WI38 (cell line): Measurements from ENCODE around the gene SERPINB12.

Experiments used
- H3K4me3 ChIP-seq: 2 replicates; pipeline ENCODE4 v1.5.1; 2011; ENCODE audit warnings: low read depth, mild to moderate bottlenecking, control low read depth, low read length
- TF ChIP-seq, protein P1 (sequence below): IDR thresholded peaks from 2 replicates; pipeline ENCODE4 v1.5.1; 2012; ENCODE audit warnings: low read depth, mild to moderate bottlenecking, control low read depth, low read length

Gene SERPINB12

DNA sequence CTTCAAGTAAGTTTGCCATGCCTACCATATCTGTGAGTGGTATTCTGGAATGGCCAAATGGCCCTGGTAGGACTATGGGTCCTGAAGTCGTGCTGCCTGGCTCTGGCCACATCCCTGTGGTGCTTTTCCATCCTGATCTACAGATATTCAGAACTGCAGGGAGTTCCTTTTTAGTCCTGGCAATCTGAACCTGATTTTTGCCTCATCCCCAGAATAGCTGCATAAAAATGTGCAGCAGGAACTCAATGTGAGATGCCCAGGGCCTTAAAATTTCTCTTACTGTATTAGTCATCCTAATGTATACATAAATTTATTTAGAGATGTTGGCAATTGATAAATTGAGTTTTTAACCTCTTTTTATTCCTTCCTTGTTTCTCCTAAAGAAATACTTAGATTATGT is 50.3 kb downstream of the SERPINB12 start:
- TF ChIP-seq, protein P1, sequence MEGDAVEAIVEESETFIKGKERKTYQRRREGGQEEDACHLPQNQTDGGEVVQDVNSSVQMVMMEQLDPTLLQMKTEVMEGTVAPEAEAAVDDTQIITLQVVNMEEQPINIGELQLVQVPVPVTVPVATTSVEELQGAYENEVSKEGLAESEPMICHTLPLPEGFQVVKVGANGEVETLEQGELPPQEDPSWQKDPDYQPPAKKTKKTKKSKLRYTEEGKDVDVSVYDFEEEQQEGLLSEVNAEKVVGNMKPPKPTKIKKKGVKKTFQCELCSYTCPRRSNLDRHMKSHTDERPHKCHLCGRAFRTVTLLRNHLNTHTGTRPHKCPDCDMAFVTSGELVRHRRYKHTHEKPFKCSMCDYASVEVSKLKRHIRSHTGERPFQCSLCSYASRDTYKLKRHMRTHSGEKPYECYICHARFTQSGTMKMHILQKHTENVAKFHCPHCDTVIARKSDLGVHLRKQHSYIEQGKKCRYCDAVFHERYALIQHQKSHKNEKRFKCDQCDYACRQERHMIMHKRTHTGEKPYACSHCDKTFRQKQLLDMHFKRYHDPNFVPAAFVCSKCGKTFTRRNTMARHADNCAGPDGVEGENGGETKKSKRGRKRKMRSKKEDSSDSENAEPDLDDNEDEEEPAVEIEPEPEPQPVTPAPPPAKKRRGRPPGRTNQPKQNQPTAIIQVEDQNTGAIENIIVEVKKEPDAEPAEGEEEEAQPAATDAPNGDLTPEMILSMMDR = no peak

DNA sequence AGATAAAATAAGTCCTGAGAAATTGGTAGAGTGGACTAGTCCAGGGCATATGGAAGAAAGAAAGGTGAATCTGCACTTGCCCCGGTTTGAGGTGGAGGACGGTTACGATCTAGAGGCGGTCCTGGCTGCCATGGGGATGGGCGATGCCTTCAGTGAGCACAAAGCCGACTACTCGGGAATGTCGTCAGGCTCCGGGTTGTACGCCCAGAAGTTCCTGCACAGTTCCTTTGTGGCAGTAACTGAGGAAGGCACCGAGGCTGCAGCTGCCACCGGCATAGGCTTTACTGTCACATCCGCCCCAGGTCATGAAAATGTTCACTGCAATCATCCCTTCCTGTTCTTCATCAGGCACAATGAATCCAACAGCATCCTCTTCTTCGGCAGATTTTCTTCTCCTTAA is 54.8 kb downstream of the SERPINB12 start:
- TF ChIP-seq, protein P1 = no peak

More for the DNA sequence above, 50.3 kb downstream of the SERPINB12 start:
- H3K4me3 ChIP-seq = no peak overlapping the region

DNA sequence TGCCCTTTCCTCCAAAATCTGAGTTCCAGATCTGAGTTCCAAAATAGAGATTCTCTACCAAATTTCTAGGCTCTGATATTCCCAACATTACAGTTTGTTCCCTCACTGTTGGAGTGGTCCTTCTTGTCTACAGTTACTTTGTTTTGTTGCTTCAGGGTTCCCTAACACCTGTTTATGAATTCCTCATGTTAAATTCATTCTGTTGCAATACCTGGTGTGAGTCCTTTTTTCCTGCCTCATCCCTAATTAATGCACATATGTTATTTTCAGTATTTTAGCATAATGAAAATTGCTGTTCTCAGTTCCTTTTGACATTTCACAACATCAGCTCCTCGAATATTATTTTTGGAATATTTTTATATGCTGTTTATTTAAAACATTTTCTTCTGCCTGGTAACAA is 61.2 kb downstream of the SERPINB12 start:
- H3K4me3 ChIP-seq = no peak overlapping the region
- TF ChIP-seq, protein P1 = no peak

More for the DNA sequence above, 54.8 kb downstream of the SERPINB12 start:
- H3K4me3 ChIP-seq = no peak overlapping the region

DNA sequence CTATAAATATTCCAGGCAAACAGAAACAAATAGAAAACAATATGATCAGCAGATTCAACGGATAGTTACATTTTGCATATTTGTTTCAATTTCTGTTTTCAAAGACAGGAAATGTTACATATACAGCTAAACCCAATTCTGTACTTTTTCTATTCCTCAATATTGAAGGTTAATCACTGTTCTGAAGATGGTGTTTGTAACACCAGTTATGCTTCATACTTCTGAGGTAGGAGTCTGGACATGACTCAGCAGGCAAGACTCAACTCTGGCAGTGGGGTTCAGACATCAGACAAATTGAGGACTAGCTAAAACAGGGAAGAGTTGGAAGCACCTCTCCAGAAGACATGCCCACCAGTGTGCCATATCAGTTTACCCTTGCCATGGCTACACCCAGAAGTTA is 61.6 kb downstream of the SERPINB12 start:
- TF ChIP-seq, protein P1 = no peak
- H3K4me3 ChIP-seq = no peak overlapping the region

DNA sequence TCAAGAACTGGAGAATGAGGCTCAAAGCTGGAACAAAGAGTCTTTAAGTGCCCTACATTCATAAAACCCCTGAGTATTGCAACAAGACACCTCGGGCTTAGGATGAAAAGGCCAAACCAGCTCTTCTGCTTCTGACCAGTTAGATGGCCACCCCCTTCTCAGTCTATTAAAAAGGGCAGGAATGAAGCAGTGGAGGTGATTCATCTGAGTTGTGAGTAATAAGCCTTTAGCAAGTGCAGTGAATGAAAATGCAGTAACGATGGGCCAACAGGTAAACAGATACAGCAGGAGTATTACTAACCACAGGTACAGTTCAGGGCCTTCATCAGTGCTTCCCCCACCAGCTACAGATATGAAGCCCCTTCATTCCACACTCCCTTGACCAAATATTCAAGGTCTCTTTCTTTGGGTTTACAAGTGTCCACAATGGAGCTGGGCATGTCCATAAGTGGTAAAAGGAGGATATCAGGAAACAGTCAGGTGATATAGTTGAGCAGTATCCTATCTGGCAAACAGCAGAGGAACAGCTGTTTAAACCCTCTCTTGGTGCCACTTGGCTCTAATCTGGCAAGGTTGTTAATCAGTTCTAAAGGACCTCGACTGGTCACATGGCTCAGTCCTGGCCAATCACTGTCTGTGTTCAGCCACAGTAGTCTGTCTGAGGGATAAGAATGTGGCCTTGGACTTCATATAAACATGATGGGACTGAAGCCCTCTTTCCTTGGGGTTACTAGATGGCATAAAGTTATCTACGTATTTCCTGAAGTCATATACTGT is 62.8 kb downstream of the SERPINB12 start:
- H3K4me3 ChIP-seq = no peak overlapping the region
- TF ChIP-seq, protein P1 = no peak

DNA sequence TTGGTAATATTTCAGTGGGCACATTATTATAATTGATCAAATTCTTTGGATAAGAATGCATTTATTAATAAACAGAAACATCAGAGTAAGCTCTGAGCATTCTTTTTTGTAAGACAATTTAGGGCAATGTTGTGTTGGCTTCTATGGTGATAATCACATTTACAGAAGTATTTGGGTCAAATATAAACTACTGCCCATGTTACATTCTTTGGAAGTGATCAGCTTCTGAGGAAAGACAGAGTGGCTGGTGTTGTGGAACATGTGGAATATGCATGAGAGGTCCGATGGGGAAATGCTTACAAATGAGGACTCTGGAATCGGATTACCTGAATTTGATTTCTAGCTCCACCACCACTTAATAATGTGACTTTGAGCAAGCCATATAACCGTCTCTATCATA is 64.4 kb downstream of the SERPINB12 start:
- TF ChIP-seq, protein P1 = no peak
- H3K4me3 ChIP-seq = no peak overlapping the region

DNA sequence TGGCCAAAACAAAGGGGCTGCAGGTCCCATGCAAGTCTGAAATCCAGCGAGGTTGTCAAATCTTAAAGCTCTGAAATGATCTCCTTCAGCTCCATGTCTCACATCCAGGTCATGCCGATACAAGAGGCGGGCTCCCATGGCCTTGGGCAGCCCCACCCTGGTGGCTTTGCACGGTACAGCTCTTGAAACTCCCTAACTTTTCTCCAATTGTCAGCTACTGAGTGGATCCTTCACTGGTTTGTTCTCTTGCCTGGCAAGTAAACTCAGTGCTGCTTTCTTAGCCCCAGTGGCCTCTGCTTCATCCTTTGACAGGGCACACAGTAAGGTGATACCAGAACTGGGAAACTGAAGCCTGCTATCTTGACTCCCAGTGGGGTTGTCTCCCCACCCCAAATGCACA is 71.3 kb downstream of the SERPINB12 start:
- TF ChIP-seq, protein P1 = no peak
- no peak overlapping the region for H3K4me3 ChIP-seq
